SH-SY5Y (cell line): ENCODE measurements around the gene C16orf89.

ENCODE experiments used
- GATA2 ChIP-seq: IDR thresholded peaks from 2 replicates; pipeline ENCODE4 v1.6.1; 2011; ENCODE audit warnings: mild to moderate bottlenecking, low read depth, low read length
- GATA3 ChIP-seq: IDR thresholded peaks from 2 replicates; pipeline ENCODE4 v1.6.1; 2011; ENCODE audit warnings: low read depth, mild to moderate bottlenecking, low read length, moderate library complexity

DNA sequence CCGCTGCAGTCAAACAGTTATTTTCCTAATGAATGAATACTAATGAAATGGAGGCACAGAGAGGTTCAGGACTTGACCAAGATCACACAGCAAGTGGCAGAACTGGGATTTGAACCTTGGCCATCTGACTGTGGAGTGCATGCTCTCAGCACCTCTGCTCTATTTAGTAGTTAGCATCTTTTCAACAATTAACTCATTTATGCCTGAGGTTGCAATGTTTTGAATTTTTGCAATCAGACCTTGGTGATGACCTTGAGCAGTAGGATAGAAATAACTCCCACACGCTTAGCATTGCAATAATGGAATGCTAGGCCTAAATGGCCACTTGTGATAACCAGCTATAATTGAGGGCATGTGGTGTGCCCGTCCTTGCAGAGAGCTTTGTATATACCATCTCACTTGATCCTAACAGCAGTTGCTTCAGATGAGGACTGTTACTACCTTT, 63.0 kb downstream of the C16orf89 start:
- no peak for TF ChIP-seq GATA2
- TF ChIP-seq GATA3: no peak
